H1 (cell line): ENCODE data around the gene ASIC5. TPM values are rescaled to one million over a fixed set of nuclear protein-coding genes. Genes with fewer than 3 reads are reported as not detected.

Source experiments
- CEBPB ChIP-seq: IDR thresholded peaks from 2 replicates; pipeline ENCODE4 v1.6.1; 2012; ENCODE audit warnings: low read depth, low read length
- CHD2 ChIP-seq: IDR thresholded peaks from 2 replicates; pipeline ENCODE4 v1.6.1; 2012; ENCODE audit warnings: low read length, improper control_type of control experiment
- HDAC2 ChIP-seq, 2 experiments: fragments of 300-600 bp in 1 of 2; sonication (generic) in 1 of 2; IDR thresholded peaks; 2 replicates each; pipeline ENCODE4 v1.6.1; 2011 to 2012; ENCODE audit warnings: low read depth in 2 of 2, low read length in 2 of 2, mild to moderate bottlenecking in 2 of 2, moderate library complexity in 2 of 2, borderline replicate concordance in 1 of 2, inconsistent platforms in 1 of 2
- NANOG ChIP-seq: IDR thresholded peaks from 2 replicates; pipeline ENCODE4 v1.6.1; 2011; ENCODE audit warnings: low read length, low read depth, mild to moderate bottlenecking, inconsistent platforms; ENCODE audit not compliant: insufficient read depth, poor library complexity, severe bottlenecking
- PHF8 ChIP-seq: fragments of 200-600 bp; sonication (generic); conservative IDR thresholded peaks from 2 replicates; pipeline ENCODE4 v1.7.1; 2012; ENCODE audit warnings: low read depth, mild to moderate bottlenecking, inconsistent platforms, low read length, moderate library complexity
- RFX5 ChIP-seq: IDR thresholded peaks from 2 replicates; pipeline ENCODE4 v1.6.1; 2011; ENCODE audit warnings: low read depth, low read length, improper control_type of control experiment, borderline replicate concordance
- RNF2 ChIP-seq: fragments of 200-900, 300-1000 bp; sonication (generic); IDR thresholded peaks from 2 replicates; pipeline ENCODE4 v1.7.1; 2016; ENCODE audit warnings: borderline replicate concordance, low read depth, mild to moderate bottlenecking, antibody characterized with exemption, low read length; ENCODE audit not compliant: poor library complexity, severe bottlenecking; ENCODE audit errors: missing control alignments
- RXRA ChIP-seq: IDR thresholded peaks from 2 replicates; pipeline ENCODE4 v1.6.1; 2011; ENCODE audit warnings: low read depth, mild to moderate bottlenecking, low read length, moderate library complexity; ENCODE audit not compliant: insufficient read depth
- SIN3A ChIP-seq, 2 experiments: IDR thresholded peaks in 1 of 2; conservative IDR thresholded peaks in 1 of 2; 2 replicates each; pipeline ENCODE4 v1.6.1; 2011 to 2012; ENCODE audit warnings: low read length in 2 of 2, improper control_type of control experiment in 1 of 2, low read depth in 1 of 2, mild to moderate bottlenecking in 1 of 2
- SIX5 ChIP-seq: IDR thresholded peaks from 2 replicates; pipeline ENCODE4 v1.6.1; 2011; ENCODE audit warnings: mild to moderate bottlenecking, low read depth, low read length
- TCF12 ChIP-seq: IDR thresholded peaks from 2 replicates; pipeline ENCODE4 v1.6.1; 2011; ENCODE audit warnings: low read depth, mild to moderate bottlenecking, low read length
- YY1 ChIP-seq: IDR thresholded peaks from 2 replicates; pipeline ENCODE4 v1.6.1; 2011; ENCODE audit warnings: low read depth, mild to moderate bottlenecking, low read length
- polyA plus RNA-seq, 7 experiments: library from polyadenylated mRNA; depleted of rRNA in 3 of 7; stranded (reverse) in 5 of 7; unstranded in 2 of 7; fragments of >200 nt in 5 of 7; fragments of 200-250 nt in 2 of 7; gene quantifications; 1 replicate in 5 of 7; 2 replicates in 1 of 7; 4 replicates in 1 of 7; pipeline versions ENCODE4 v1.2.1 to v1.2.3, GENCODE V29; 2011 to 2013; ENCODE audit warnings: missing spikeins in 2 of 7, mixed read lengths in 2 of 7
- total RNA-seq: library from RNA; stranded (reverse); fragmentation: NEBNext Ultra II Directional; extraction: Animal tissue kit (Norgen Biotek cat#: 25700); gene quantifications from 2 replicates; pipeline ENCODE4 v1.2.1, GENCODE V29; 2021

The ASIC5 gene
- total and polyA plus RNA-seq, 2 of the 8 experiments (the other 6 are each of a cell fraction or from before 2014, with no cell fraction given) = not detected

GRCh38 chr4:155887847-155888570 is 21.9 kb upstream of the ASIC5 start (continued):
- no peak for TF ChIP-seq SIN3A (conservative IDR thresholded peaks at IDR 0.05 in 1 of 2, IDR thresholded peaks at IDR 0.05 in 1 of 2; ENCODE audit: low read depth in 1 of 2, low read length in 2 of 2)
- TF ChIP-seq CHD2 = no peak
- no peak for TF ChIP-seq SIX5
- TF ChIP-seq RXRA = no peak
- no peak for TF ChIP-seq CEBPB
- TF ChIP-seq NANOG = no peak
- TF ChIP-seq YY1 = no peak
- no peak for TF ChIP-seq RFX5
- TF ChIP-seq RNF2 = no peak
- TF ChIP-seq TCF12 = no peak
- TF ChIP-seq PHF8 = no peak
- TF ChIP-seq HDAC2 (IDR thresholded peaks at IDR 0.05; ENCODE audit: borderline replicate concordance in 1 of 2, low read depth in 2 of 2, low read length in 2 of 2) = no peak
